ENCODE data around the gene PRR3. TPM values are rescaled to one million over a fixed set of nuclear protein-coding genes. Genes with fewer than 3 reads are reported as not detected.
A peak's percentile ranks its signal among the peaks of the same experiment; 100 is the strongest.

The PRR3 gene
- total and polyA plus RNA-seq, 2 of the 13 experiments (the other 11 are each of a cell fraction or from before 2014, with no cell fraction given) = 14.6 to 21.2 TPM

- TF ChIP-seq KIAA2018 (CRISPR knock-in tag; IDR thresholded peaks at IDR 0.05; ENCODE audit: borderline replicate concordance) = no peak
- no peak for TF ChIP-seq FLYWCH1 (CRISPR knock-in tag; IDR thresholded peaks at IDR 0.05)
- TF ChIP-seq FOSL2 (CRISPR knock-in tag; IDR thresholded peaks at IDR 0.05) = no peak
- TF ChIP-seq, protein P1, sequence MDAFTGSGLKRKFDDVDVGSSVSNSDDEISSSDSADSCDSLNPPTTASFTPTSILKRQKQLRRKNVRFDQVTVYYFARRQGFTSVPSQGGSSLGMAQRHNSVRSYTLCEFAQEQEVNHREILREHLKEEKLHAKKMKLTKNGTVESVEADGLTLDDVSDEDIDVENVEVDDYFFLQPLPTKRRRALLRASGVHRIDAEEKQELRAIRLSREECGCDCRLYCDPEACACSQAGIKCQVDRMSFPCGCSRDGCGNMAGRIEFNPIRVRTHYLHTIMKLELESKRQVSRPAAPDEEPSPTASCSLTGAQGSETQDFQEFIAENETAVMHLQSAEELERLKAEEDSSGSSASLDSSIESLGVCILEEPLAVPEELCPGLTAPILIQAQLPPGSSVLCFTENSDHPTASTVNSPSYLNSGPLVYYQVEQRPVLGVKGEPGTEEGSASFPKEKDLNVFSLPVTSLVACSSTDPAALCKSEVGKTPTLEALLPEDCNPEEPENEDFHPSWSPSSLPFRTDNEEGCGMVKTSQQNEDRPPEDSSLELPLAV (CRISPR knock-in tag; conservative IDR thresholded peaks at IDR 0.05; ENCODE audit: low read depth) = no peak
- TF ChIP-seq SP5 (CRISPR knock-in tag; IDR thresholded peaks at IDR 0.05; ENCODE audit: borderline replicate concordance, low read depth) = 0 out of 2 replicates have a peak, but pooled peaks have one; percentile 17
- no peak for TF ChIP-seq AKAP8 (CRISPR knock-in tag; IDR thresholded peaks at IDR 0.05)
- TF ChIP-seq MXI1 (IDR thresholded peaks at IDR 0.05; ENCODE audit: borderline replicate concordance, low read depth, low read length) = no peak
- TF ChIP-seq ZFP41 (CRISPR knock-in tag; IDR thresholded peaks at IDR 0.05; ENCODE audit: borderline replicate concordance) = no peak
- TF ChIP-seq RFX3 (CRISPR knock-in tag; IDR thresholded peaks at IDR 0.05) = no peak
- TF ChIP-seq, protein P2, sequence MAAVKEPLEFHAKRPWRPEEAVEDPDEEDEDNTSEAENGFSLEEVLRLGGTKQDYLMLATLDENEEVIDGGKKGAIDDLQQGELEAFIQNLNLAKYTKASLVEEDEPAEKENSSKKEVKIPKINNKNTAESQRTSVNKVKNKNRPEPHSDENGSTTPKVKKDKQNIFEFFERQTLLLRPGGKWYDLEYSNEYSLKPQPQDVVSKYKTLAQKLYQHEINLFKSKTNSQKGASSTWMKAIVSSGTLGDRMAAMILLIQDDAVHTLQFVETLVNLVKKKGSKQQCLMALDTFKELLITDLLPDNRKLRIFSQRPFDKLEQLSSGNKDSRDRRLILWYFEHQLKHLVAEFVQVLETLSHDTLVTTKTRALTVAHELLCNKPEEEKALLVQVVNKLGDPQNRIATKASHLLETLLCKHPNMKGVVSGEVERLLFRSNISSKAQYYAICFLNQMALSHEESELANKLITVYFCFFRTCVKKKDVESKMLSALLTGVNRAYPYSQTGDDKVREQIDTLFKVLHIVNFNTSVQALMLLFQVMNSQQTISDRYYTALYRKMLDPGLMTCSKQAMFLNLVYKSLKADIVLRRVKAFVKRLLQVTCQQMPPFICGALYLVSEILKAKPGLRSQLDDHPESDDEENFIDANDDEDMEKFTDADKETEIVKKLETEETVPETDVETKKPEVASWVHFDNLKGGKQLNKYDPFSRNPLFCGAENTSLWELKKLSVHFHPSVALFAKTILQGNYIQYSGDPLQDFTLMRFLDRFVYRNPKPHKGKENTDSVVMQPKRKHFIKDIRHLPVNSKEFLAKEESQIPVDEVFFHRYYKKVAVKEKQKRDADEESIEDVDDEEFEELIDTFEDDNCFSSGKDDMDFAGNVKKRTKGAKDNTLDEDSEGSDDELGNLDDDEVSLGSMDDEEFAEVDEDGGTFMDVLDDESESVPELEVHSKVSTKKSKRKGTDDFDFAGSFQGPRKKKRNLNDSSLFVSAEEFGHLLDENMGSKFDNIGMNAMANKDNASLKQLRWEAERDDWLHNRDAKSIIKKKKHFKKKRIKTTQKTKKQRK (IDR thresholded peaks at IDR 0.05; ENCODE audit: low read length) = no peak
- no peak for TF ChIP-seq ZNF660 (CRISPR knock-in tag; IDR thresholded peaks at IDR 0.05; ENCODE audit: borderline replicate concordance, low read depth)
- TF ChIP-seq HMGA1 (CRISPR knock-in tag; conservative IDR thresholded peaks at IDR 0.05) = no peak
- no peak for TF ChIP-seq ZNF503 (CRISPR knock-in tag; IDR thresholded peaks at IDR 0.05)
- TF ChIP-seq, protein P3, sequence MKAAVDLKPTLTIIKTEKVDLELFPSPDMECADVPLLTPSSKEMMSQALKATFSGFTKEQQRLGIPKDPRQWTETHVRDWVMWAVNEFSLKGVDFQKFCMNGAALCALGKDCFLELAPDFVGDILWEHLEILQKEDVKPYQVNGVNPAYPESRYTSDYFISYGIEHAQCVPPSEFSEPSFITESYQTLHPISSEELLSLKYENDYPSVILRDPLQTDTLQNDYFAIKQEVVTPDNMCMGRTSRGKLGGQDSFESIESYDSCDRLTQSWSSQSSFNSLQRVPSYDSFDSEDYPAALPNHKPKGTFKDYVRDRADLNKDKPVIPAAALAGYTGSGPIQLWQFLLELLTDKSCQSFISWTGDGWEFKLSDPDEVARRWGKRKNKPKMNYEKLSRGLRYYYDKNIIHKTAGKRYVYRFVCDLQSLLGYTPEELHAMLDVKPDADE (CRISPR knock-in tag; IDR thresholded peaks at IDR 0.05) = no peak
Measured at GRCh38 chr6:30570263-30570662, 13.2 kb downstream of the PRR3 start (continued).
